Activated CD4-positive, alpha-beta T cell treated with anti-CD3 and anti-CD28 coated beads, Interleukin-2, amount 50 U/mL, for 1 hour (primary cell): ENCODE data around the gene STAT3.
A peak's percentile ranks its signal among the peaks of the same experiment; 100 is the strongest.
"Not testable (repeated sequence)": the region's sequence is repeated elsewhere in the genome, so short reads cannot be mapped to it uniquely, and the experiment has no call there.

ENCODE experiments used
- DNase-seq: peaks from one replicate; pipeline ENCODE4 v3.0.0-alpha.2; 2020

The STAT3 gene

GRCh38 chr17:42408061-42408460 is 19.8 kb upstream of the STAT3 start:
- DNase-seq: no peak

GRCh38 chr17:42407289-42407836 is 19.1 kb upstream of the STAT3 start:
- DNase-seq: peak; percentile 60

DNA sequence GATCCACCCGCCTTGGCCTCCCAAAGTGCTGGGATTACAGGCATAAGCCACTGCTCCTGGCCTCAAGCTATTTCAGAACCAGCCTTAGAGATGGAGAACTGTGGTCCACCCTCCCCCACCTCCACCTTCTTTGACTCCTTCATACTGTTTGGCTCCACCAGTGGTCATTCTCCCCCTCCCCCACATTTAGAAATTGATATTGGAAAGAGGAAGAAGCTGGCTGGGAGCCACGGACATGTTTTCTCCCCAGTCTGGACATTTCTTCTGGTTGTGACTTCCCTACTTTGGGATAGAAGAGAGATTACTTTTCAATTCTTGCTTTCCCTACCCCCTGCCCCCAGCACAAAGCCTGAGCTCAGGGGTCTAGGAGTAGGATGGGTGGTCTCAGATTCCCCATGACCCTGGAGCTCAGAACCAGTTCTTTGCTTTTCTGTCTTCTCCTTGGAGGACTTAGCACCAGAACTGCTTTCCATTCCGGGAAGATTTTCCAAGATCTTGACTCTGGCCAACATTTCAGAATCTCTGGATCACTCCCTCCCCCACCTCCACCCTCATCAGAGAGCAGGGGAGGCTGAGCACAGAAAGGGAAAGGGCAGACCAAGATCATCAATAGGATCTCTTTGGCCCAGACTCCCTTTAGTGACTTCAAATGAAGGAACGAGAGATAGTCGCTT is 18.5 kb upstream of the STAT3 start:
- no peak for DNase-seq

- DNase-seq: peak; percentile 82
Measured at GRCh38 chr17:42405963-42406495, 17.8 kb upstream of the STAT3 start.

GRCh38 chr17:42405076-42405475 is 16.8 kb upstream of the STAT3 start:
- no peak for DNase-seq

DNA sequence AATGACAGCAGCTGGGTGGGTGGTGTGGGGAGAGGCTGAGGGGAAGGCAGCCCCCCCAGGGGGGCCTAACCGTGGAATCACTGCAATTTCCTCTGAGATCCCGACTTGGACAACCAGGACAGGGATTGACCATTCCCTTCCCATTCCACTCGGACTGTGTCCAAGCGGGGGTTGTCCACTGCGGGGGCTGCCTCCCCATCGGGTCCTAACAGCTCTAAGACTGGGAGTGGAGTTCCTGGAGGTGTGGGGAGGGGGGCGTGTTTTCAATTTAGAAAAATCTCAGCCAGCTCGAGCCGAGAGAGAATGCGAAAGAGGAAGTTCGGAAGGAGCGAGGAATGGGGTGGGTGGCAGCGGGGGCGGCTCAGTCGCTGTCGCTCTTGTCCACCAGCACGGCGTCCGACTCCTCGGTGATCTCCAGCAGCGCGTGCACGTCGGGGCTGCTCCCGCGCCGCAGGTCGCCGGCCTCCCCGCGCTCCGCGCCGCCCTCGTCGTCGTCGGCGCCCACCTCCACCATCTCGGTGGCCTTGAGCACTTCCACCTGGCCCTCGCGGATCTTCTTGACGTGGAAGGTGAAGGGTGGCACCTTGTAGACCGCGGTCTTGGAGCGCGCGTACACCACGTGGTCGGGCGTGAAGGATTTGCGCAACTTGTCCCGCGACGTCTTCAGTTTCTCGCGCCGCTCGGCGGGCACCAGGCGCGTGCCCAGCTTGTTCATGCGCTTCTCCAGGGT is 16.2 kb upstream of the STAT3 start:
- DNase-seq: no peak

DNA sequence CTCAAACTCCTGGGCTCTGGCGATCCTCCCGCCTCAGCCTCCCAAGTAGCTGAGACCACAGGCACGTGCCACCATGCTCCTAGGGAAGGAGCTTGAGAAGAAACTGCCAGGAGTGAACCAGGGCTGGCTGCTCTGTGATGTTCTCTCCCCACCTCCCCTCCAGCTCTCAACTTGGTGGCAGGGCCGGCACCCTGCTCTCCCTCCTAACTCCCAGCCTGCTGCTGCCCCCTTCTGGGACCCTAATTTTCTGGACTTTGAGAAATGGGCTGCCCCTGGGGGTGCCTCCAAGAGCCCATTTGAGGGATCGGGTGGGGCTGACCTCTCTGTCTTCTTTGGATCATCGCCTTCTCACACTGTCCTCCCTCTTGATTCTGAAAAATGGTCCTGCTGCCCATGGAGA is 14.9 kb upstream of the STAT3 start:
- peak; percentile 16 for DNase-seq

- DNase-seq: no peak
Measured at GRCh38 chr17:42402117-42402516, 13.9 kb upstream of the STAT3 start.

GRCh38 chr17:42400844-42401375 is 12.7 kb upstream of the STAT3 start:
- not testable (repeated sequence) for DNase-seq

- DNase-seq: no peak
Measured at GRCh38 chr17:42399948-42400843, 12.0 kb upstream of the STAT3 start.

GRCh38 chr17:42399121-42399520 is 10.9 kb upstream of the STAT3 start:
- DNase-seq: no peak

- DNase-seq: not testable (repeated sequence)
Measured at GRCh38 chr17:42395601-42396000, 7.4 kb upstream of the STAT3 start.

GRCh38 chr17:42394838-42395237 is 6.6 kb upstream of the STAT3 start:
- no peak for DNase-seq

DNA sequence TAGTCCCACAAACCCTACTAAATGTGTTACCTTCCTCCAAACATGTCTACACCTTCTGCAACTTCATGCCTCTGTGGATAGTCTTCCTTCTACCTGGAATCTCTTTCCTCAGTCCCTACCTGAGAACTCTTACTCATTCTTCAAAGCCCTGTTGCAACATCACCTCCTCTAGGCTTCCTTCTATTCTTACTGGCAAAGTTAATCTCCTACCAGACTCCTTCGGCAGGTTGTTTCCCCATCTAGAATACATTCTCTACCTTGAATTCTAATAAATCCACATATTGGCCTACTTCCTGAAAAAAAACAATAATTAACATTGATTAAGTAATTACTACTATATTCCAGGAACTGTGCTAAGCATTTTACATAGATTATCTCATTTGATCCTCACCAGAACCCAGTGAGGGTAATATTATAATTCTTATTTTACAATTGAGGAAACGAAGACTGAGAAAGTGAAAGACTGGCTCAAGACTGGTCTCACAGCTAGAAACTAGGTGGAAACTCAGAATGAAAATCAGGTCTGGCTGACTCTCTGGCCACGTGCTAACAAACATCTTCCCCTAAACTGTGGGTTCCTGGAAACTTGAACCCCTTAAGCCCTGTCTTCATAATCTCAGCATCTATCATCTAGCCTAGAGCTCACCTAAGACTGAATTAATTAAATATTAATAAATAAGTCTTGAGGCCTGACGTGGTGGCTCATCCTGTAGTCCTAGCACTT is 4.6 kb upstream of the STAT3 start:
- no peak for DNase-seq

GRCh38 chr17:42391439-42391838 is 3.2 kb upstream of the STAT3 start:
- DNase-seq: not testable (repeated sequence)

DNA sequence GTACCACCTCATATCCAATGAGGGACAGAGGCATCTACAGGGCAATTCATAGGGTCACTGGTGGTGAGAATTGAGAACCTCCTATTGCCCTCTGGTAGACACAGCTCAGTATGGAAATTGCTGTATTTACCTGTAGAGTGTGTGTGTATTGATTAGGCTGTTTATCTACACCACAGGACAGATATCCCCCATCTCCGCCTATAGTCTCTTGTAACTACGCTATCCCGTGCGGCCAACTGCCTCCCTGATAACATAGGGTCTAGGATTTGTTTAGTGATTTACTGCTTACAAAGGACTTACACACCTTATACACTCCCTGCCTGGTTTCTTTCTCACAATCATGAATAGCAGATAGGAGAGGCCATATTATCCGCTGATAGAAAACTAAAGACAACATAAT is 1.7 kb upstream of the STAT3 start:
- no peak for DNase-seq

GRCh38 chr17:42389135-42389417 is 834 bp upstream of the STAT3 start:
- no peak for DNase-seq

GRCh38 chr17:42387661-42388380 is 421 bp downstream of the STAT3 start:
- DNase-seq: peak; percentile 5

GRCh38 chr17:42386777-42387657 is 1.2 kb downstream of the STAT3 start:
- no peak for DNase-seq

DNA sequence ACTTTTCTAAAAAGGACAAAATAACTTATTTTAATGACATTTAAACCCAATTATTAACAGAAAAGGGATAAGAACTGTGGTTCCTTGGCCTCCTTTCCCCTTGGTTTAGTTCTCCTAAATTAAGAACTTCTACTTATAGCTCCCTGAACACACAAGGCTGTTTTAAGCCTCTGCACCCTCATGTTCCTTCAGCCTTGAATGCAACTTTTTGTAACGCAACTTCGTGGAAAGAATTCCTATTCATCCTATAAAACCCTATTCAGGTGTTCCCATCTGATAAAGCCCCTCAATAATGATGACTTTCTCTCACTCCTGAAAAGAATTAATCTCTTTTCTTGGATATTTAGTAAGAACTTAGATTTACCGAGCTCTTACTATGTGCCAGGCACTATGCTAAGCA is 6.3 kb downstream of the STAT3 start:
- no peak for DNase-seq

DNA sequence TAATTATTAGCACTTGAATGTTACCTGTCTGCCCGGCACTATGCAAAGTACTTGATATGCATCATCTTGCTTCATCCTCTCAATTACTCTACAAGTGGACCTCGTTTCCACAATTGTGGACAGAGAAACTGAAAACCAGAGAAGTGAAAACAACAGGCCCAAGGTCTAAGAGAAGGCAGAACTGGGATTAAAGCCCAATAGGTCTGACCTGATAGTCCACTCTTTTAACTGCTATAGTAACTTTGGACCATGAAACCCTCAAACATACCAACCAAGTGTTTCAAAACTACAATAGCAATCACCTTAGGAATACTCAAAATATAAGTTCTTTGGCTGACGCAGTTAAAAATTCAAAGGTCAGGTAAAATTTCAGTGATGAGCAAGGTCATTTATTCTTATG is 7.3 kb downstream of the STAT3 start:
- DNase-seq: no peak
